ENCODE measurements around the gene FBXW12. TPM values are rescaled to one million over a fixed set of nuclear protein-coding genes. Genes with fewer than 3 reads are reported as not detected.
A peak's percentile ranks its signal among the peaks of the same experiment; 100 is the strongest.
"Not testable (repeated sequence)": the region's sequence is repeated elsewhere in the genome, so short reads cannot be mapped to it uniquely, and the experiment has no call there.

FBXW12 gene
- total and polyA plus RNA-seq, 2 experiments from 2014 or later: 0.39 to 0.51 TPM

DNA sequence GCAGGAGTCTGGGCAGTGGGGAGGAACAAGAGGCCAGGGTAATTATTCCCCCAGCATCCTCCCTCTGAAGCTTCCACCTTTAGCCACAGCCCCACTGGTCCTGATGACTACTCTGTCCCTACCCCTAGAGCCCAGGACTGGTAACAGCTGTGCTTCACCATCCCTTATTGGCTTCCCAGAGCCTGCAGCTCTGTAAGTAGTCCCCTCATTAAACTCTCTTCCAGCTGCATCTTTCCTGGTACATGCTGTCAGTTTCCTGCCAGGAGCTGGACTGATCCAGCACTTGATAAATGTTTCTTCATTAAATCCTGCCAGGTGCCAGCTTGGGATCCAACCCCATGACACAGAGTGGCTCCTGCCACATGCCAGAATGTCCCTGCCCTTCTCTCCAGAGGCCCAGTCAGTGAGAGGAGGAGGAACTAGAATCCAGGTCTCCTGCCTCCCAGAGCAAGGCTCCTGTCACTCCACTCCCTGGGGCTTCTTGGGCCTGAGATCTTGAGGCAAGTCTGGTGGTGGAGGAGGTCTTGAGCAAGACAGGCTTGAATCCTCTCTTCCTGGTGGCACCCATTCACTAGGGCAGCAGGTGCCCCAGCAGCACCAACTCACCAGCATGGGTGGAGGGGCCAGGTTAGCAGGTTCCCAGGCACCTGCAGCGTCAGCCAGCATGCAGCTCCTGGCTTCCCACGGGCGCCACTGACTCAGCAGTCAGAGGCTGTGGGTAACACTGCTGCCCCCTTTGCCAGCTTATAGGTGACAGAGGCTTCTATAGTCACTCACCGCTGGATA is 27.6 kb downstream of the FBXW12 start:
- no peaks in the 10 kb centered on the region for H3K36me3 ChIP-seq
- no peak overlapping the region for H3K27ac ChIP-seq
- TF ChIP-seq, protein P1, sequence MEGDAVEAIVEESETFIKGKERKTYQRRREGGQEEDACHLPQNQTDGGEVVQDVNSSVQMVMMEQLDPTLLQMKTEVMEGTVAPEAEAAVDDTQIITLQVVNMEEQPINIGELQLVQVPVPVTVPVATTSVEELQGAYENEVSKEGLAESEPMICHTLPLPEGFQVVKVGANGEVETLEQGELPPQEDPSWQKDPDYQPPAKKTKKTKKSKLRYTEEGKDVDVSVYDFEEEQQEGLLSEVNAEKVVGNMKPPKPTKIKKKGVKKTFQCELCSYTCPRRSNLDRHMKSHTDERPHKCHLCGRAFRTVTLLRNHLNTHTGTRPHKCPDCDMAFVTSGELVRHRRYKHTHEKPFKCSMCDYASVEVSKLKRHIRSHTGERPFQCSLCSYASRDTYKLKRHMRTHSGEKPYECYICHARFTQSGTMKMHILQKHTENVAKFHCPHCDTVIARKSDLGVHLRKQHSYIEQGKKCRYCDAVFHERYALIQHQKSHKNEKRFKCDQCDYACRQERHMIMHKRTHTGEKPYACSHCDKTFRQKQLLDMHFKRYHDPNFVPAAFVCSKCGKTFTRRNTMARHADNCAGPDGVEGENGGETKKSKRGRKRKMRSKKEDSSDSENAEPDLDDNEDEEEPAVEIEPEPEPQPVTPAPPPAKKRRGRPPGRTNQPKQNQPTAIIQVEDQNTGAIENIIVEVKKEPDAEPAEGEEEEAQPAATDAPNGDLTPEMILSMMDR (IDR thresholded peaks at IDR 0.05; ENCODE audit: low read depth, low read length): no peak
- DNase-seq (ENCODE audit: low read depth in 1 of 2, low spot score in 1 of 2): no peak
- H3K27me3 ChIP-seq: no peaks in the 10 kb centered on the region
- H3K4me3 ChIP-seq: no peak overlapping the region
- no peaks in the 10 kb centered on the region for H3K4me1 ChIP-seq (ENCODE audit: low read depth)
- H3K9me3 ChIP-seq (ENCODE audit: low read depth): no peaks in the 10 kb centered on the region

DNA sequence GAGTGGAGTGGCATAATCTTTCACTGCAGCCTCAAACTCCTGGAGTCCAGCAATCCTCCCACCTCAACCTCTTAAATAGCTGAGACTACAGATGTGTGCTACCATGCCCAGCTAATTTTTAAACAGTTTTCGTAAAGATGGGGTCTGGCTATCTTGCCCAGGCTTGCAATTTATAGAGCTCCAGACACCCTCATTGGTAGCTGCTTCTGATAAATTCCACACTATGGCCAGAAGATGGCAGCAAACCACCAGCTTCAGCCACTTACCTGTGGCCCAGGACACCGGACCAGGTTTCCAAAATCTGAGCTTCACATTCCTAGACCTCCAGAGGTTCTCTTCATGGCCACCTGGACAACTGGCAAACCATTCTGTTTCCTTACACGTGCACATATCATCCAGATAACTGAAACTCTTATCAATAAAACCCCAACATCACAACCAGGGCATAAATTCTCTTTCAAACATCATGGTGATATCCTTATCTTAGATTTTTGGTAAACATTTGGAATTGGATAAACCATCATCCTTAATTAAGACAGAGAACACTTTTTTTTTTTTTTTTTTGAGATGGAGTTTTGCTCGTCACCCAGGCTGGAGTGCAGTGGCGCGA is 28.9 kb downstream of the FBXW12 start:
- no peaks in the 10 kb centered on the region for H3K9me3 ChIP-seq (ENCODE audit: low read depth)
- H3K4me3 ChIP-seq: no peak overlapping the region
- no peaks in the 10 kb centered on the region for H3K4me1 ChIP-seq (ENCODE audit: low read depth)
- no peaks in the 10 kb centered on the region for H3K36me3 ChIP-seq
- no peaks in the 10 kb centered on the region for H3K27me3 ChIP-seq
- no peak overlapping the region for H3K27ac ChIP-seq
- TF ChIP-seq, protein P1 (IDR thresholded peaks at IDR 0.05; ENCODE audit: low read depth, low read length): peak; percentile 72
- peak; percentile 67 to 68 for DNase-seq (ENCODE audit: low read depth in 1 of 2, low spot score in 1 of 2)

DNA sequence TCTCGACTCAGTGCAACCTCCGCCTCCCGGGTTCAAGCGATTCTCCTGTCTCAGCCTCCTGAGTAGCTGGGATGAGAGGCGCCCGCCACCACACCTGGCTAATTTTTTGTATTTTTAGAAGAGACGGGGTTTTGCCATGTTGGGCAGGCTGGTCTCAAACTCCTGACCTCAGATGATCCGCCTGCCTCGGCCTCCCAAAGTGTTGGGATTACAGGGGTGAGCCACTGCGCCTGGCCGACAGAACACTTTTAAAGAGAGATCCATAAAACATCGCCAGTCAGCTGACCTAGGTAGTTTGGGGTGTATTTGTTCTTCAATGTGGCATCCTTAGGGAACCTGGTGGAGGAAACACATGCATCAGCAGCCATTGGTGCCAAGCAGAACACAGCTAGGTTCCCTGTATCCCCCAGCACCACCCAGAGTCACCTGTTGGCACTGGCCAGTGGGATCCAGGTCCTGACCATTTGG is 29.4 kb downstream of the FBXW12 start:
- not testable (repeated sequence) for H3K36me3 ChIP-seq; DNase-seq (ENCODE audit: low read depth in 1 of 2, low spot score in 1 of 2); H3K4me1 ChIP-seq (ENCODE audit: low read depth); H3K4me3 ChIP-seq; H3K9me3 ChIP-seq (ENCODE audit: low read depth); H3K27ac ChIP-seq; H3K27me3 ChIP-seq

DNA sequence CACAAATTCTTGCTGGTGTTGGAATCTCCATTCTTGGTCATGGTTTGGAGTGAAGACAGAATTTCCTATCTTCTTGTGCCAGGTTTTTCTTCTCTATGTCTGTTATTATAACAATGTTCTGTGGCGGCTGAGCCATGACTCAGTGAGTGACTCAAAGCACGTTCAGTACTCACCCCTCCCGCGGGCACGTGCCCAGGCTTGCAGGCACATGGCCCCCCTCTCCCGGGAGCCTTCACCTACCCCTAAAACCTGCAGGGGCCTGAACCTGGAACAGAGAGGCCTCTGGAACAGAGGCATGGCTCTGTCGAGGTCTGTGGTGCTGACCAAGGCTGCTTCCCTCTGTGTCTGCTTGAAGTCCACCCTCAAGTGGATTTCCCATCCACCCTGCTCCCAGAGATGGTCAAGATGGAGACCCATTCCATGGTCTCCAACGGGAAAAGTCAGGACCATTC is 30.3 kb downstream of the FBXW12 start:
- Histone ChIP-seq H3K4me3 (no peak overlapping the region), H3K4me1 (ENCODE audit: low read depth) (no peaks in the 10 kb centered on the region), H3K36me3 (no peaks in the 10 kb centered on the region), H3K27ac (no peak overlapping the region), H3K9me3 (ENCODE audit: low read depth) (no peaks in the 10 kb centered on the region), H3K27me3 (no peaks in the 10 kb centered on the region)
- peak in 1 of 2 donors; percentile 92 for DNase-seq (ENCODE audit: low read depth in 1 of 2, low spot score in 1 of 2)
- TF ChIP-seq, protein P1 (IDR thresholded peaks at IDR 0.05; ENCODE audit: low read depth, low read length): no peak

DNA sequence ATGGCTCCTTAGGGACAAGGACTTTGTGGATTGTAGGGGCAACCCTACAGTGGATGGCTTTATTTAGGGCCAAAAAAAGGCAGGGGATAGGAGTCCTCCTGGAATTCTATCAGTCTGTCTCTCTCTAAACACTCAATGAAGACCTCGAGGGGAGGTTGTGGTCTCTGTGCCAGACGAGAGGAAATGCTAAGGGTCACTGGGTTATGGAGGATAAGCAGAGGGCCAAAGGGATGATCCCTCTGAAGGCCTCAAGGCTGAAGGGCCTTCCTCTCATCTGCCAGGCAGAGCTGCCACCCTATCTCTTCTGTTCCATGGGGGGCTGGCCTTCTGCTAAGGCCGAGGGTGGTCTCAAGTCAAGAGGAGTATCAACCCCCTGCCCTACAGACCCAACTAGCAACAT is 30.9 kb downstream of the FBXW12 start:
- H3K4me1 ChIP-seq (ENCODE audit: low read depth): no peaks in the 10 kb centered on the region
- H3K9me3 ChIP-seq (ENCODE audit: low read depth): no peaks in the 10 kb centered on the region
- H3K4me3 ChIP-seq: no peak overlapping the region
- TF ChIP-seq, protein P1 (IDR thresholded peaks at IDR 0.05; ENCODE audit: low read depth, low read length): no peak
- DNase-seq (ENCODE audit: low read depth in 1 of 2, low spot score in 1 of 2): no peak
- no peaks in the 10 kb centered on the region for H3K27me3 ChIP-seq
- H3K27ac ChIP-seq: peak overlapping the region; percentile 25
- H3K36me3 ChIP-seq: no peaks in the 10 kb centered on the region

All from cardiac muscle cell (in vitro differentiated cells and primary cell).